HG03354 (cell line): Measurements from ENCODE around the gene TRIP10.
"Not testable (repeated sequence)": the region's sequence is repeated elsewhere in the genome, so short reads cannot be mapped to it uniquely, and the experiment has no call there.

Experiments
- ATAC-seq: cut with Tn5 transposase; IDR thresholded peaks from one replicate; pipeline ENCODE4 v1.9.1; 2021; ENCODE audit warnings: mild to moderate bottlenecking; ENCODE audit not compliant: unreplicated experiment, poor library complexity, severe bottlenecking

Gene TRIP10

GRCh38 chr19:6761053-6761676 lies 21.7 kb downstream of the TRIP10 start:
- ATAC-seq, result no peak

DNA sequence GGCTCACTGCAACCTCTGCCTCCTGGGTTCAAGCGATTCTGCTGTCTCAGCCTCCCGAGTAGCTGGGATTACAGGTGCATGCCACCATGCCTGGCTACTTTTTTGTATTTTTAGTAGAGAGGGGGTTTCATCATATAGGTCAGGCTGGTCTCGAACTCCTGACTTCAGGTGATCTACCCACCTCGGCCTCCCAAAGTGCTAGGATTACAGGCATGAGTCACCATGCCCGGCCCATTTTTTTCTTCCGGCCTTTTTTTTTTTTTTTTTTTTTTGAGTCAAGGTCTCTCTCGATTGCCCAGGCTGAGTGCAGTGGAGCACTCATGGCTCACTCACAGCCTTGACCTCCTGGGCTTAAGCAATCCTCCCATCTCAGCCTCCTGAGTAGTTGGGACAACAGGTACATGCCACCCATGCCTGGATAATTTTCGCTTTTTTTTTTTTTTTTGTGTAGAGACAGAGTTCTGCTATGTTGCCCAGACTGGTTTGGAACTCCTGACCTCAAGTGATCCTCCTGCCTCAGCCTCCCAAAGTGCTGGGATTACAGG lies 22.8 kb downstream of the TRIP10 start:
- not testable (repeated sequence) for ATAC-seq

- ATAC-seq, result no peak
Observed at GRCh38 chr19:6765738-6766356, 26.4 kb downstream of the TRIP10 start.

- no peak for ATAC-seq
Observed at GRCh38 chr19:6766357-6767080, 27.0 kb downstream of the TRIP10 start.

GRCh38 chr19:6767081-6767356 lies 27.5 kb downstream of the TRIP10 start:
- ATAC-seq, result peak; percentile 24

- ATAC-seq, result peak; percentile 83
Observed at GRCh38 chr19:6767357-6768235, 28.1 kb downstream of the TRIP10 start, which contains the start of gene SH2D3A. Gene SH2D3A, minus strand, starts transcription at chr19:6767435. Its CDS starts 3,687 bp downstream, at chr19:6763748.

GRCh38 chr19:6768236-6768785 lies 28.8 kb downstream of the TRIP10 start:
- no peak for ATAC-seq

DNA sequence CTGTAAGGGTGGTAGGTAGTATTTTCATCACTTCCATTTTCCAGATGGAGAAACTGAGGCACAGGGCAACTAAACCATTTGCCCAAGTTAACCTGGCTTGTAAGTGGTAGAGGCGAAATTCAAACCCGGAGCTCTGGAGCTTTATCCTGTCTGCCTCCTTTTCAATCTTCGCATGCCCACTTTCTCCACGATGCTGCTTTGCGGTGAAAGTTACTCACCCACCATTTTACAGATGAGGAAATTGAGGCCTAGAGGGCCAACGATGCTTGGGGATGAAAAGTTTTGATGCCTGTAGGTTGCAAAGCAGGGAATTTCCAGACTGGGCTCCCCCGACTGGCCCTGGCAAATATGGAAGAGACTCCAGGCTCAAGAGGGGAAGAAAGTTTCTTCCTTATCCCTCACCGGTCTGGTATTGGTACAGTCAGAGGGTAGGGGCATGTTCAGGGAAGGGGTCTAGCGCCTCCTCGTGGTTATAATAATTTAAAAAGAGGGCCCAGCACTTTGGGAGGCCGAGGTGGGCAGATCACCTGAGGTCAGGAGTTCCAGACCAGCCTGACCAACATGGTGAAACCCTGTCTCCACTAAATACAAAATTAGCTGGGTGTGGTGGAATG lies 29.6 kb downstream of the TRIP10 start:
- no peak for ATAC-seq

DNA sequence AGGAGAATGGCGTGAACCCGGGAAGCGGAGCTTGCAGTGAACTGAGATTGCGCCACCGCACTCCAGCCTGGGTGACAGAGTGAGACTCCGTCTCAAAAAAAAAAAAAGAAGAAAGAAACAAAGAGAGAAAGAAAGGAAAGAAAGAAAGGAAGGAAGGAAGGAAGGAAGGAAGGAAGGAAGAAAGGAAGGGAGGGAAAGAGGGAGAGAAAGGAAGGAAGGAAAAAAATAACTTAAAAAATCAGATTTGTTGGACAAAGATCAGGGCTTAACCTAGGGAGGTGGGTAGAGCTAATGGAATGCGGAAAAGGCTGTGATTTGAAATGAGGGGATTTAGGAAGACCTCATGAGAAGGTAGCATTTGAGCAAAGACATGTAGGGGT lies 32.2 kb downstream of the TRIP10 start:
- ATAC-seq, result not testable (repeated sequence)

GRCh38 chr19:6772028-6772865 lies 32.8 kb downstream of the TRIP10 start, which contains the start of gene VAV1:
Gene VAV1, plus strand, starts transcription at chr19:6772708. Its CDS starts 100 bp downstream, at chr19:6772808.
- peak; percentile 42 for ATAC-seq

DNA sequence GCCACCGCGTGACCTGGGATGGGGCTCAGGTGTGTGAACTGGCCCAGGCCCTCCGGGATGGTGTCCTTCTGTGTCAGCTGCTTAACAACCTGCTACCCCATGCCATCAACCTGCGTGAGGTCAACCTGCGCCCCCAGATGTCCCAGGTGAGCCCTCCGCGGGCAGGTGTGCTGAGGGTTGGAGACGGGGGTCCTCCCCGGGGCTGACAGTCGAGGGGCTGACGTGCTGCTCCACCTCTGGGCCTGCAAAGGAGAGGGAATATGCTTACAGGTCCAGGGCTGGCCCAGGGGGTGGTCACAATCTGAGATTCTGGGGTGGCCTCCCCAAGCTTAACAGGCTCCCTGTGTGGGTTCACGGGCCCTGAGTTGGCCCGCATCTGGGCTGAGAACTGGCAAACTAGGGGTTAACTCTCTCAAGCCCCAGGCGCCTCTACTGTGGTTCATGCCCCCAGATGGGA lies 33.4 kb downstream of the TRIP10 start:
- peak; percentile 11 for ATAC-seq

DNA sequence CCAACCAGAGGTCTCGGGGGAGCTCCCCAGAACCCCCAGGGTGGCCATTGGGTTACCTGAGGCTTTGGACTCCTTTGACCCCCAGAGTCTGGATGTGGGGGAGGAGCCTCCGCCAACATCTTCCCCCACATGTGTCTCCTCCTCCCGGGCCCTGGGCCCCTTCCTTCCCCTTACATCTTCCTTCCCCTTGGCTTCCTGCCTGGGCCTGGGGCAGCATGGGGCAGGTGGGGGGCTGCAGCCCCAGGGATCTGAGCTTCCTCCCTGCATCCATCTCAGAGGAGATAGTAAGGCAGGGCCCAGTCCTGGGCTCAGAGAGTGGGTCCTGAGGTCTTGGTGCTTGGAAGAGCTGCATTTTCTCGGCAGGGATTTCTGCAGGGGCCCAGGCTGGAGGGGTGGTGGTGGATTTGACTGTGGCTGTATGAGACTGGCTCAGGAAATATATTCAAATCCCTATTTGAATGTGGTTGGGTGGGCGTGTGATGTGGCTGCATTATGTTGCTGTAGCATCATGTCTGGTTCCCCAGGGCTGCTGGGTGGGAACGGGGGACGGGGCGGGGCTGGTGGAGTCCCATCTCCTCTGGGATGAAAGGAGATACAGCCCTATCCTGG lies 33.9 kb downstream of the TRIP10 start:
- peak; percentile 38 for ATAC-seq

GRCh38 chr19:6774821-6775707 lies 35.6 kb downstream of the TRIP10 start:
- ATAC-seq, result no peak

GRCh38 chr19:6776045-6776444 lies 36.6 kb downstream of the TRIP10 start:
- not testable (repeated sequence) for ATAC-seq

DNA sequence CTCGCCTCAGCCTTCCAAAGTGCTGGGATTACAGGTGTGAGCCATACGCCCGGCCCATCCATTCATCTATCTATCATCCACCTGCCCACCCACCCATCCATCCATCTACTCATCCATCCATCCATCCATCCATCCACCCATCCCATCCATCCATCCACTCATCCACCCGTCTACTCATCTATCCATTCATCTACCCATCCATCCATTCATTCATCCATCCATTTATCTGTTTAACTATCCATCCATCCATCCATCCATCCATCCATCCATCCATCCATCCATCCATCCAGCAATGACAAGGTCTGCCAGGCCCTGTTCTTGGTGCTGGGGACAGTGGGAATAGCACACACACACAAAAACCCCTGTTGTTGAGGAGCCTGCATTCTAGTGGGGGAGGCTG lies 37.5 kb downstream of the TRIP10 start:
- ATAC-seq, result no peak

DNA sequence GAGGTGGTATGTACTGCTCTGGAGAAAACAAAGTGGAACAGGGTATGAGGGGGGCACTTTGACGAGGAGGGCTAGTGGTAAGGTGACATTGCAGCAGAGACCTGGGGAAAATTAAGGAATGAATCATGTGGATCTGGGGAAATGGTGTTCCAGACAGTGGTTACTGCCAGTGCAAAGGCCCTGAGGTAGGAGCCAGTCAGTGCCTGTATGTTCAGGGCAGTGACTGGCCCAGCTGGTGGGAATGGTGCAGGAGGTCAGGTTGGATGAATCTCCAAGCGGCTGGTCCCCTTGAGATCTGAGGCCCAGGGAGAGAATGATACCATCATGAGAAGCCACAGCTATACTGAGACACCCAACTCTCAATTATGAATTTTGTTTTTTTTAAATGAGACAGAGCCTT lies 38.0 kb downstream of the TRIP10 start:
- no peak for ATAC-seq

DNA sequence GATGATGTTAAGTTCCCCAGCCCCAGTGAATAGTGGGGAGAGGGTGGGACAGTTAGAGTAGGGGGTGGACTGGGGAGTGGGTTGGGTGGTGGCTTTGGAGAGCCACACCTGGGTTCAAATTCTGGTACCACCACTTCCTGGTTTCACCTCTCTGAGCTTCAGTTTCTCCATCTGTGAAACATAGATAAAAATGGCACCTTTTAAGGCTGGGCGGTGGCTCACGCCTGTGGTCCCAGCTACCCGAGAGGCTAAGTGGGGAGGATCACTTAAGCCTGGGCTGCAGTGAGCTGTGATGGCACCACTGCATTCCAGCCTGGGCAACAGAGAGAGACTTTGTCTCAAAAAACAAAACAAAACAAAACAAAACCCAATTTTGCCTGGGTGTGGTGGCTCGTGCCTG lies 38.9 kb downstream of the TRIP10 start:
- ATAC-seq, result no peak
